DMS 273 (cell line): ENCODE data around the gene FGFR3.

Source experiments
- DNase-seq: peaks from one replicate; lab custom pipeline; 2025; ENCODE audit not compliant: unreplicated experiment; lab: John Stamatoyannopoulos, UW

FGFR3 gene

DNA sequence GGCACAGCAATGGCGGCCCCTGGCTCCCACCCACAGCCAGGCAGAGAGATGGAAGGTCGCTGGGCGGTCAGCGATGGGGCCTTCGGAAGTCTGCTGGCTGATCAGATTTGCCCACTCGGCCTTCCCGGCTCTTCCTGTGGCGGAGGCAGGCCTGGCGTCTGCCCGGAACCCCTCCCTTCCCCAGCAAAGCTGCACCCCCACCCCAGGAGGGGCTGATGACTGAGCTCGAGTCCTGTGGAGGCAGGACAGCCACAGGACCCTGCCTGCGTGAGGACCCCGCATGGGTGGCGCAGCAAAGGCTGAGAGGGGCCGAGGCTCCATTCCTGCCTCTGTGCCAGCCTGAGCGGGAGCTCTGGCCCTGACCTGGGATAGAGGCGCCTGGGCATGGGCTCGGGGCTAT is 37.0 kb upstream of the FGFR3 start:
- no peak for DNase-seq

GRCh38 chr4:1756893-1757779 is 36.0 kb upstream of the FGFR3 start:
- DNase-seq: no peak

- DNase-seq: no peak
These were observed 35.3 kb upstream of the FGFR3 start for GRCh38 chr4:1757836-1758235.

- DNase-seq: peak; percentile 28
These were observed 34.6 kb upstream of the FGFR3 start for GRCh38 chr4:1758306-1759121.

GRCh38 chr4:1759170-1759817 is 33.8 kb upstream of the FGFR3 start:
- DNase-seq: no peak

GRCh38 chr4:1759818-1760223 is 33.3 kb upstream of the FGFR3 start:
- no peak for DNase-seq

GRCh38 chr4:1760521-1761071 is 32.5 kb upstream of the FGFR3 start:
- no peak for DNase-seq

DNA sequence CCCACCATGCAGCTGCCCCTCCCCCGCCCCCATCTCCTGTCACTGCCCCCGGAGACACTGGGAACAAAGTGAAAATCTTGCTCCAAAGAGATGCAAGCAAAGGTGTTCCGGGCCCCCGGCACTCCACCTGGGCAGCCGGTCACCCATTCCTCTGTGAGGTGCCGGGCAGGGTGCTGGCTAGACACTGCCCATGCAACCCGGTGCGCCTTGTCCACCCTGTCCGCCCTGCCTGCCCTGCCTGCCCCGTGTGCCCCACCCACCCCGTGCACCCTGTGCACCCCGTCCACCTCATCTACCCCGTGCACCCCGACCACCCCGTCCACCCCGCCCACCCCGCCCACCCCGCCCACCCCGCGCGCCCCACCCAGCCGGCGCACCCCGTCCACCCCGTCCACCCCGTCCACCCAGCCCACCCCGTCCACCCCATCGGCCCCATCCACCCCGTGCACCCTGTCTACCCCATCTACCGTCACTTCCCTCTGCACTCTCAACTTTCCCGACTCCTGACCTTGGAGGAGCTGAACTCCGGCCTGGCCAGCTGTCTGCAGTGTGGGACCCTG is 31.9 kb upstream of the FGFR3 start:
- no peak for DNase-seq

DNA sequence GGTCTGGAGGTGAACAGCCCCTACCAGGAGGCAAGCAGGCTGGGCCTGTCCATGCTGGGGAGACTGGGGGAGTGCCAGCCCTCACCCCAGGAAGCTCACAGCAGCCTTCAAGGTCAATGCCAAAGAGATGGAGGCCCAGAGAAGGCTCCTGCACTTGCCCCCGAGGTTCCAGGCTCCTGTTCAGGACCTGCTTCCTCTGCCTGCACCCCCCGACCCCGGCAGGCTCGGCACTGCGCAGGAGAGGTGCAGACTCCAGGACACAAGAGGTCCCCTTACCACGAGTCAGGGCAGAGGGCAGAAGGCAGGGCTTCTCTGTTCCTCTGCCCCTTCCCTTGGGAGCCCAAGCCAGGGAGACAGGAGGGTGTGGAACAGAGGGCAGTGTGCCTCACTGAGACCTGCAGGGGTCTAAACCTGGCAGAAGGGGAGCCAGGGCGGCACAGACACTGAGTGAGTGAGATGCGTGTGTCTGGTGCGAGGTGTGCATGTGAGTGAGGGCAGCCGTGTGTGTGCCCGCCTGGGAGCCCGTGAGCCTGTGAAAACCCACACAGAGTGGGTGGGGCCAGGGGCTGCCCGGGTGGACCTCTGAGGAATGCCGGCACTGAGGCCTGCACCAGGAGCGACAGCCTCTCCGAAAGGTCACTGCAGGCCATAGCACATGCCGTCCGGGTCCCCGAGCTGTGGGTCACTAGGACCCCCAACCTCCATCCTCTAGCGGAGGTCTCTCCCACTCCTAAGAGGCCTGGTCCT is 30.7 kb upstream of the FGFR3 start:
- DNase-seq: no peak

DNA sequence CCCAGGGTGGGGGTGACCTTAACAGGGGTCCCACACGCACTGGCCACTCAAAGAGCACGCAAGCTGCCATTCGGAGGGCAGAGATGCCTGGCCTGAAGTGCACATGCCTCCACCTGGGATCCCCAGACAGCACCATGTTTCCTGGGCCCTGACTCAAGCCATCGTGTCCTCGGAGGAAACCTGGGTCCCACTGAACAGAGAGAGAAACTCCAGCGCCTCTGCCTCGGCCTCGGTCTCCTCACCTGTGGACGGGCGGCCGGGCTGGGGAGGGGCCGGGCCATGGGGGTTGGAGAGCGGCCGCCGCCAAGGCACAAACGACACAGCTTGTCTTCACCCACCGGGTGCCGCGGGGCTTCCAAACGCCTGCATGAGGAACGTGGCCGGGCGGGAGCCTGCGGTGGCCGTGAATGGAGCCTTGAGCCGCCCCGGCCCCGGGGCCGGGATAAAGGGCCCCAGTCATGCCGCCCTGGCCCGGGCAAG is 30.0 kb upstream of the FGFR3 start:
- no peak for DNase-seq

DNA sequence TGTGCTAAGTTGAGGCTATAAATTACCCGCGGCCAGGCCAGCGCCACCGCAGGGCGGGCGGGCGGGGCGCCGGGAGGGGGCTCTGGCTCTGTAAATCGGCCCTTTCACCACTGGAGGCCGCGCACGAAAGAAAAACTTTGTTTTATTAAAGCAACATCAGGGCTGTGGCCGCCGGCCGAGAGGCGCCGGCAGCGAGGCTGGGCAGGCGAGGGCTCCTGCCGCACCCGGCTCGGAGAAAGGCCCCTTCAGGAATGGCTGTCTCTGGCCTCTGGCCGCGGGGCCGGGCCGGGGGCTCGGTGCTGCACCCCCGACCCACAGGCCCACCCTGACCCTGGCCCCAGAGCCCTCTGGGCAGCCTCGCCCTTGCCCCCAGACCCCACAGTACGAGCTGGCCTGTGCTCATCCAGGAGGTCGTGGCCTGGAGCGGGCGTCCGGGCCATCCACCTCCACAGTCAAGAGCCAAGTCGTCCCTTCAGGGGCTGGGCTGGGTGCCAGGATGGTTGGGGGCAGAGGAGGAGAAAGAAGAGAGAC is 29.5 kb upstream of the FGFR3 start:
- DNase-seq: no peak

GRCh38 chr4:1764670-1765069 is 28.4 kb upstream of the FGFR3 start:
- no peak for DNase-seq

DNA sequence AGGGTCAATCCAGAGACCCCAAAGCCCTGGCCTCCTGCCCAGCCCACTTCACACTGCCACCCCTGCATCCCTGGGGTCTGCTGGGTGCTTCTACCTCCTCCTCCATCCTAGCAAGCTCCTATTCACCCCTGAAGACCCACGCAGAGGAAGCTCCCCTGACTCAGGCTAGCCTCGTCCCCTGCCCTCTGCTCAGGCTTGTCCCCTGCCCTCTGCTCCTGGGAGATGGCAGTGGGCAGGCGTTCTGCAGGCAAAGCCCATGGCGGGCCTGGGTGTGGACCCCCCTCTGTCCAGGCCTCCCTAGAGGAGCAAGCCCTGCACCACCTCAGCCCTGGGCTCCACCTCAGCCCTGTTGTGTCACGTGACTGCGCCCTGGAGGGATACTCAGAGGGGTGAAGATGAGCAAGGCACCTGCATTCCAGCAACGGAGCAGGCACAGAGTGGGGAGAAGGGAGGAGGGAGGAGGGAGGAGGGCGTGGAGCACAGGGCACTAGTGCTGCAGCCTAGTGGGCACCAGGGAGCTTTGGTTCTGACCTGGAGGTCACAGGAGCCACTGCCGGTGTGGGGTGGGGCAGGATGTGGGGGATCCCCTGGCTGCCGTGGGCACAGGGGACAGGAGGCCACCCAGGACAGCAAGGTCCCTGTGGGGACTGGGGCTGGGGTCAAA is 27.6 kb upstream of the FGFR3 start:
- DNase-seq: no peak

- DNase-seq: peak; percentile 27
These were observed 26.7 kb upstream of the FGFR3 start for GRCh38 chr4:1766106-1767060.

DNA sequence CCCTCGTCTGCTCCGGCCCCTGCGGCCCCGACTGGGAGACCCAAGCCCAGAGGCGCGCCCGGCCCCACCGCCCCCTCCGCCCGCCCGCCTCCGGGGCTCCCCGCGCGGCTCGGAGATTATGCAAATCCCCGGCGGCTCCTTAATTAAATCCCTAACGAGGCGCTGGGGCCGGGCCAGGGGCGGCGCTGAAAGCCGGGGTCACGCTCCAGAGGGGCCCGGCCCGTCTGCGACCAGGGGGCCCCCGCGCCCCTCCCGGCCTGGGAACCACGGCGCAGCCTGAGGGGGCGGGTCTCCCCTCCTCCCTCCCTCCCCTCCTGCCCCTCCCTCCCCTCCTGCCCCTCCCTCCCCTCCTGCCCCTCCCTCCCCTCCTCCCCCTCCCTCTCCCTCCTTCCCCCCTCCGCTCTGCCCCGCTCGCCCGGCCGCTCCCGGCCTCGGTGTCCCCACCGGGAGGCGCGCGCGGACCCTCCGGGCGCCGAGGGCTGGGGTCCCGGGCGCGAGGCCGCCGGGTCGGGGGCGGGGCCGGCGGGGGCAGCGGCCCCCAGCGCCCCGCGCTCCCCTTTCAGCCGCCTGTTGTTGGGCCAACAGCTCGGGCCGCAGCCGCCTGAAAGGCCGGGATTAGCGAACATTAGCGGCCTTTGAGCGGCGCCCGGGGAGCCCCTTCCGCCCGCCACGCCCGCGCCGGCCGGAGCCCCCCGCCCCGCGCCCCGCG is 25.9 kb upstream of the FGFR3 start:
- DNase-seq: peak; percentile 63

- DNase-seq: peak; percentile 73
These were observed 25.2 kb upstream of the FGFR3 start for GRCh38 chr4:1767770-1768366.

DNA sequence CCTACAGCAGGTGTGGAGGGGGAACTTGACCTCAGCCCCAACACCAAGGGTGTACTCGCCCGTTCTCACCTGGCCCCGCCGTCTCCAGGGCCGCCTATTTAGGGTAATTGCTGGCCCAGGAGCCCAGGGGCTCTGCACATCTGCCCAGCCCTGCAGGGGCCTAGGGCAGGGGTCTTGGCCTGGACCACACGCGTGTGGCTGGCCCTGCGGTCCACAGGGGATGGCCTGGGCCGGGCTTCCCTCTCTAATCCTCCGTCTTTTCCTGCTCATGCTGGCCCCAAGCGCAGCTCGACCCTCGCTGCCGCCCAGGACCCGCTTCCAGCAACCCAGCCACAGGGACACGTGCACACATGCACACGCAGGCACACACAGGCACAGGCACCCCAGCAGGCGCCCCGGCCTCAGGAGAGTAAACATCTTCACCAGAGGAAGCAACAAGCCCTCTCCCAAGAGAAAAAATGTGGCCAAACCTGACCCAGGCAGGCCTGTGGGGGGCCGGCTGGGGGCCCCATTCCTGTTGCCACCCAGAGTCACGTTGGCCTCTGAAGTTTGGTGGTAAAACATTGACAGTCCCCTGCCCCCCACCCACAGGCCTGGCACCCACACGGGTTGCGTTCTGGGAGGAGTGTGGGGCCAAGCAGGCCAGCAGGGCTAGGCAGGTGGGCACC is 24.6 kb upstream of the FGFR3 start:
- DNase-seq: no peak
